ENCODE data around the gene ADK.
"Not testable (repeated sequence)": the region's sequence is repeated elsewhere in the genome, so short reads cannot be mapped to it uniquely, and the experiment has no call there.

DNA sequence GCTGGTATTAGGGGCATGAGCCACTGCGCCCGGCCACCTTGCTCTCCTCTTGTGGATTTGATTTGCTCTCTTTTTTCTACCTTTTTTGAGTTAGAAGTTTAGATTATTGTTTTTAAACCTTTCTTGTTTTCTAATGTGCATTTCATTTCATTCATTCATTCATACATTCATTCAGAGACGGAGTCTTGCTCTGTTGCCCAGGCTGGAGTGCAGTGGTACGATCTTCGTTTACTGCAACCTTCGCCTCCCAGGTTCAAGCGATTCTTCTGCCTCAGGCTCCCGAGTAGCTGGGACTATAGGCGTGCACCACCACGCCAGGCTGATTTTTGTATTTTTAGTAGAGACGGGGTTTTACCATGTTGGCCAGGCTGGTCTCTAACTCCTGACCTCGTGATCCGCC, 37.6 kb downstream of the ADK start:
- TF ChIP-seq, protein P1, sequence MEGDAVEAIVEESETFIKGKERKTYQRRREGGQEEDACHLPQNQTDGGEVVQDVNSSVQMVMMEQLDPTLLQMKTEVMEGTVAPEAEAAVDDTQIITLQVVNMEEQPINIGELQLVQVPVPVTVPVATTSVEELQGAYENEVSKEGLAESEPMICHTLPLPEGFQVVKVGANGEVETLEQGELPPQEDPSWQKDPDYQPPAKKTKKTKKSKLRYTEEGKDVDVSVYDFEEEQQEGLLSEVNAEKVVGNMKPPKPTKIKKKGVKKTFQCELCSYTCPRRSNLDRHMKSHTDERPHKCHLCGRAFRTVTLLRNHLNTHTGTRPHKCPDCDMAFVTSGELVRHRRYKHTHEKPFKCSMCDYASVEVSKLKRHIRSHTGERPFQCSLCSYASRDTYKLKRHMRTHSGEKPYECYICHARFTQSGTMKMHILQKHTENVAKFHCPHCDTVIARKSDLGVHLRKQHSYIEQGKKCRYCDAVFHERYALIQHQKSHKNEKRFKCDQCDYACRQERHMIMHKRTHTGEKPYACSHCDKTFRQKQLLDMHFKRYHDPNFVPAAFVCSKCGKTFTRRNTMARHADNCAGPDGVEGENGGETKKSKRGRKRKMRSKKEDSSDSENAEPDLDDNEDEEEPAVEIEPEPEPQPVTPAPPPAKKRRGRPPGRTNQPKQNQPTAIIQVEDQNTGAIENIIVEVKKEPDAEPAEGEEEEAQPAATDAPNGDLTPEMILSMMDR (optimal IDR thresholded peaks at IDR 0.05 in 1 of 3, IDR thresholded peaks at IDR 0.05 in 1 of 3, conservative IDR thresholded peaks at IDR 0.05 in 1 of 3; ENCODE audit: extremely low read depth in 1 of 3, insufficient read depth in 2 of 3, low read length in 3 of 3) = not testable (repeated sequence)
- TF ChIP-seq EZH2 (IDR thresholded peaks at IDR 0.05; ENCODE audit: low read length) = not testable (repeated sequence)
